HL-60 (cell line): Measurements from ENCODE around the gene PRIMPOL.
"Not testable (repeated sequence)": the region's sequence is repeated elsewhere in the genome, so short reads cannot be mapped to it uniquely, and the experiment has no call there.

Source experiments
- DNase-seq, 2 experiments: peaks; one replicate each; pipeline ENCODE4 v3.0.0-alpha.2; 2010 to 2020; ENCODE audit warnings: low read depth in 1 of 2, low spot score in 1 of 2
- H3K27ac ChIP-seq: fragments of 250-450 bp; sonication (Bioruptor Pico); replicated peaks from 2 replicates; pipeline ENCODE4 v1.5.1; 2020; ENCODE audit warnings: mild to moderate bottlenecking, moderate library complexity
- H3K27me3 ChIP-seq: fragments of 250-450 bp; sonication (Bioruptor Pico); 2 replicates; pipeline ENCODE4 v1.5.1; 2021; ENCODE audit warnings: mild to moderate bottlenecking, moderate library complexity; ENCODE audit not compliant: insufficient read depth, poor library complexity, severe bottlenecking
- H3K4me3 ChIP-seq: replicated peaks from 2 replicates; pipeline ENCODE4 v1.5.1; 2011; ENCODE audit warnings: mild to moderate bottlenecking, control low read depth, low read length; ENCODE audit not compliant: insufficient read depth
- GABPA ChIP-seq: IDR thresholded peaks from 2 replicates; pipeline ENCODE4 v1.6.1; 2012; ENCODE audit warnings: low read depth
- POLR2AphosphoS5 ChIP-seq: IDR thresholded peaks from 2 replicates; pipeline ENCODE4 v1.6.1; 2012; ENCODE audit warnings: low read depth
- SPI1 ChIP-seq: IDR thresholded peaks from 2 replicates; pipeline ENCODE4 v1.6.1; 2012; ENCODE audit warnings: low read depth, mild to moderate bottlenecking, borderline replicate concordance
- TF ChIP-seq, protein P1 (sequence below): IDR thresholded peaks from one replicate; pipeline ENCODE4 v1.5.1; 2011; ENCODE audit warnings: low read length, control low read depth, inconsistent platforms; ENCODE audit not compliant: insufficient read depth
- TF ChIP-seq, protein P2 (sequence below): IDR thresholded peaks from 2 replicates; pipeline ENCODE4 v1.6.1; 2012; ENCODE audit warnings: low read depth; ENCODE audit not compliant: insufficient replicate concordance

Gene PRIMPOL

DNA sequence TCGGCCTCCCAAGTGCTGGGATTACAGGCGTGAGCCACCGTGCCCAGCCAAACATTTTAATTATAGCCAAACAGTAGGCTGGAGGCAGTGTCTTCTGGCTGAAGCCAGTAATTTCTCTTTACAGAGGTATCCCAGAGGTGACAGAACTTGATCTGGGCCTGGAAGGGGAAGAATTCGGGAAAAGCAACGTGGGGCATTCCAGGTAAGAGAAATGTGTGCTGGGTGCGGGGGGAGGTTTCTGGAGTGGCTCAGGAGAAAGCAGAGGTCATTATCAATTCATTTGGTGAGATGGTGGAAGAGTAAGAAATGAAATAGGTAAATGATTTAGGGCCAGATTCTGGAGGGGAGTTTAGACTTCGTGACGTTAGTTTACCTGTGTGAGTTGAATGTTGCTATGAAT lies 2.4 kb downstream of the PRIMPOL start:
- TF ChIP-seq POLR2AphosphoS5 (no peak), GABPA (no peak), SPI1 (no peak)
- TF ChIP-seq, protein P1, sequence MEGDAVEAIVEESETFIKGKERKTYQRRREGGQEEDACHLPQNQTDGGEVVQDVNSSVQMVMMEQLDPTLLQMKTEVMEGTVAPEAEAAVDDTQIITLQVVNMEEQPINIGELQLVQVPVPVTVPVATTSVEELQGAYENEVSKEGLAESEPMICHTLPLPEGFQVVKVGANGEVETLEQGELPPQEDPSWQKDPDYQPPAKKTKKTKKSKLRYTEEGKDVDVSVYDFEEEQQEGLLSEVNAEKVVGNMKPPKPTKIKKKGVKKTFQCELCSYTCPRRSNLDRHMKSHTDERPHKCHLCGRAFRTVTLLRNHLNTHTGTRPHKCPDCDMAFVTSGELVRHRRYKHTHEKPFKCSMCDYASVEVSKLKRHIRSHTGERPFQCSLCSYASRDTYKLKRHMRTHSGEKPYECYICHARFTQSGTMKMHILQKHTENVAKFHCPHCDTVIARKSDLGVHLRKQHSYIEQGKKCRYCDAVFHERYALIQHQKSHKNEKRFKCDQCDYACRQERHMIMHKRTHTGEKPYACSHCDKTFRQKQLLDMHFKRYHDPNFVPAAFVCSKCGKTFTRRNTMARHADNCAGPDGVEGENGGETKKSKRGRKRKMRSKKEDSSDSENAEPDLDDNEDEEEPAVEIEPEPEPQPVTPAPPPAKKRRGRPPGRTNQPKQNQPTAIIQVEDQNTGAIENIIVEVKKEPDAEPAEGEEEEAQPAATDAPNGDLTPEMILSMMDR: no peak
- TF ChIP-seq, protein P2, sequence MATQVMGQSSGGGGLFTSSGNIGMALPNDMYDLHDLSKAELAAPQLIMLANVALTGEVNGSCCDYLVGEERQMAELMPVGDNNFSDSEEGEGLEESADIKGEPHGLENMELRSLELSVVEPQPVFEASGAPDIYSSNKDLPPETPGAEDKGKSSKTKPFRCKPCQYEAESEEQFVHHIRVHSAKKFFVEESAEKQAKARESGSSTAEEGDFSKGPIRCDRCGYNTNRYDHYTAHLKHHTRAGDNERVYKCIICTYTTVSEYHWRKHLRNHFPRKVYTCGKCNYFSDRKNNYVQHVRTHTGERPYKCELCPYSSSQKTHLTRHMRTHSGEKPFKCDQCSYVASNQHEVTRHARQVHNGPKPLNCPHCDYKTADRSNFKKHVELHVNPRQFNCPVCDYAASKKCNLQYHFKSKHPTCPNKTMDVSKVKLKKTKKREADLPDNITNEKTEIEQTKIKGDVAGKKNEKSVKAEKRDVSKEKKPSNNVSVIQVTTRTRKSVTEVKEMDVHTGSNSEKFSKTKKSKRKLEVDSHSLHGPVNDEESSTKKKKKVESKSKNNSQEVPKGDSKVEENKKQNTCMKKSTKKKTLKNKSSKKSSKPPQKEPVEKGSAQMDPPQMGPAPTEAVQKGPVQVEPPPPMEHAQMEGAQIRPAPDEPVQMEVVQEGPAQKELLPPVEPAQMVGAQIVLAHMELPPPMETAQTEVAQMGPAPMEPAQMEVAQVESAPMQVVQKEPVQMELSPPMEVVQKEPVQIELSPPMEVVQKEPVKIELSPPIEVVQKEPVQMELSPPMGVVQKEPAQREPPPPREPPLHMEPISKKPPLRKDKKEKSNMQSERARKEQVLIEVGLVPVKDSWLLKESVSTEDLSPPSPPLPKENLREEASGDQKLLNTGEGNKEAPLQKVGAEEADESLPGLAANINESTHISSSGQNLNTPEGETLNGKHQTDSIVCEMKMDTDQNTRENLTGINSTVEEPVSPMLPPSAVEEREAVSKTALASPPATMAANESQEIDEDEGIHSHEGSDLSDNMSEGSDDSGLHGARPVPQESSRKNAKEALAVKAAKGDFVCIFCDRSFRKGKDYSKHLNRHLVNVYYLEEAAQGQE: no peak
- Histone ChIP-seq H3K27ac (no peak overlapping the region), H3K4me3 (no peak overlapping the region), H3K27me3 (no peaks in the 10 kb centered on the region)
- DNase-seq: no peak

DNA sequence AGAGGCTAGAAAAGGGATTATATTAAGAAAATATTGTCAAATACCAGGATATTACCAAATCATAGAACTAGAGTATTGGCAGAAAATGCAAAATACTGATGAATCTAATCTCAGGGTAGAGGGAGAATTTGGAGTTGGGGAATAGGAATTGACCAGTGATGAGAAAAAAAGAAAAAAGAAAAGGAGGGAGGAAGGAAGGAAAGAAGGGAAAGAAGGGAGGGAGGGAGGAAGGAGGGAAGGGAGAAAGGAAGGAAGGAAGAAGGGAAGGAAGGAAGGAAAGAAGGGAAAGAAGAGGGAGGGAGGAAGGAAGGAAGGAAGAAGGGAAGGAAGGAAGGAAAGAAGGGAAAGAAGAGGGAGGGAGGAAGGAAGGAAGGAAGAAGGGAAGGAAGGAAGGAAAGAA lies 3.1 kb downstream of the PRIMPOL start:
- H3K4me3 ChIP-seq, H3K27me3 ChIP-seq, DNase-seq, H3K27ac ChIP-seq: not testable (repeated sequence)

DNA sequence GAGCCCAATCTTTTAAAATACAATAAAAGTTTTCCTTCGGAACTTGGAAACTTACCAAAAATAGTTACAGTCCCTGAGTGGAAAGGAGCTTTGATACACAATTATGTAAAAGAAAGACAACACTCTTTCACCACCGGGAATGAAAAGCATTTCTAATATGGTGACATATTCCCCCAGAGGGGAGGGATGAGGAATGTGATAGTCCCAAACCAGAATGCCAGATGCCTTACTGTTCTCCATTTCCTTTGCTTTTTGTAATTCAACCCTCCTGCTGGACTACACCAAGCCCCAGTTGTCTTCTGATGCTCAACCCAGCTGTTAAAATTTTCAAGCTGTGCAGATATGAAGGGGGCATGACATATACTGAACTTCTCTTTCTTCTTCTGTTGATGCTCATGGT lies 4.1 kb downstream of the PRIMPOL start:
- no peak overlapping the region for H3K27ac ChIP-seq
- TF ChIP-seq, protein P1: no peak
- TF ChIP-seq GABPA: no peak
- TF ChIP-seq POLR2AphosphoS5: no peak
- no peak for TF ChIP-seq SPI1
- TF ChIP-seq, protein P2: no peak
- no peaks in the 10 kb centered on the region for H3K27me3 ChIP-seq
- DNase-seq: no peak
- no peak overlapping the region for H3K4me3 ChIP-seq

DNA sequence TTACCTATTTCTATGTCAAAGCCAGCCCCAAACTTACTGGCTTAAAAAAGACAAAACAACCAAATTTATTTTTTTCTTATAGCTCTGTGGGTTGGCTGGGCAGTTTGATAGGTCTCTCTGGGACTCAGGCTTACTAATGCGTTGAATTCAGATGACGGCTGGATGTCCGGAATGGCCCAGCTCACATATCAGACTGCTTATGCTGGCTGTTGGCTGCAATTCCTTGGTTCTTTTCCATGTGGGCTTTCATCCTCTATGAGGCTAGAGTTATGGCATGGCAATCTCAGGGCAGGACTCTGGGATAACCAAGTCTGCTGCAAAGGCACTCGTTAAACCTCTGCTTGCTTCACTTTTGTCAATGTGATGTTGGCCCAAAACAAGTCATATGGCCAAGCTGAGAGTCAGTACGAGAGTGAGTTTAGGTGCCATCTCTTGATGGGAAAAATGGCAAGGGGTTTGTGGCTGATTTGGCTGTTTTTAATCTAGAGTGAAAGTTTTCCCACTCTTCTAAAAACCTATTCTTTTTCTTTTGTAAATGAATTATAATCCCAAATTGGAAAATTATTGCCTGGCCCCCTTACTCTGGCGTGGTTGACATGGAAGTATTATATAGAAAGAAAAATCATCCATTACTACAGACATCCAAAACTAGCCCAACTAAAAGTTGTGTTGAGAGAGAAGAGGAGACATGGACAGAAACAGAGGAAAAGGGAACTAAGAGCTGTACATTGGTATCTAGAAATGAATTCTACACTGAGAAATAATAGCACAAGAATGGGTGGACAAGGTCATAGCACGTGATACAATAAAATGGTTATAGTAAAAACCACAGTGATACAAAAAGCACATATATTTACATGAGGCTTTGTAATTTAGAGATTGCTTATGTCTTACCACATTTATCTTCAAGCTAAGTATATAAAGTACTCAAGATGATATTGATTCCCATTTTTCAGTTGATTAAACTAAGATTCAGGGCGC lies 6.6 kb downstream of the PRIMPOL start:
- Histone ChIP-seq H3K4me3 (no peak overlapping the region), H3K27ac (no peak overlapping the region), H3K27me3 (no peaks in the 10 kb centered on the region)
- no peak for DNase-seq
- TF ChIP-seq, protein P1: no peak
- TF ChIP-seq POLR2AphosphoS5 (no peak), SPI1 (no peak), GABPA (no peak)
- TF ChIP-seq, protein P2: no peak
